ENCODE data around the gene CGB1. TPM values are rescaled to one million over a fixed set of nuclear protein-coding genes. Genes with fewer than 3 reads are reported as not detected.
"Not testable (repeated sequence)": the region's sequence is repeated elsewhere in the genome, so short reads cannot be mapped to it uniquely, and the experiment has no call there.

Gene CGB1
- total RNA-seq, 3 donors from 2014 or later: not detected

GRCh38 chr19:49065905-49066512 is 29.3 kb upstream of the CGB1 start:
- Mint-ChIP-seq H3K36me3 (ENCODE audit: insufficient read depth) (peaks cover 2% of the 10 kb centered on the region), H3K4me1 (ENCODE audit: low read depth) (no peaks in the 10 kb centered on the region), H3K27me3 (ENCODE audit: low read depth) (peaks cover 78% of the 10 kb centered on the region), H3K4me3 (no peak overlapping the region), H3K9me3 (no peaks in the 10 kb centered on the region)
- ATAC-seq: no peak
- no peak for DNase-seq

- no peak within 1 kb of the TSS for H3K4me3 Mint-ChIP-seq
- H3K9me3 Mint-ChIP-seq: no peaks in the 10 kb centered on the region
- no peaks in the 10 kb centered on the region for H3K4me1 Mint-ChIP-seq (ENCODE audit: low read depth)
- ATAC-seq: peak; percentile 41 to 42
- H3K27me3 Mint-ChIP-seq (ENCODE audit: low read depth): peaks cover 74% of the 10 kb centered on the region
- no peaks in the 10 kb centered on the region for H3K36me3 Mint-ChIP-seq (ENCODE audit: insufficient read depth)
- DNase-seq: no peak
These were observed 28.3 kb upstream of the CGB1 start, which contains the start of gene NTF4 for GRCh38 chr19:49064768-49065611. TSS of gene NTF4 (minus strand) at chr19:49064818. CDS start at chr19:49061997, 2,821 bp downstream.

GRCh38 chr19:49064029-49064629 is 27.4 kb upstream of the CGB1 start:
- no peak for ATAC-seq
- H3K27me3 Mint-ChIP-seq (ENCODE audit: low read depth): peaks cover 72% of the 10 kb centered on the region
- H3K36me3 Mint-ChIP-seq (ENCODE audit: insufficient read depth): no peaks in the 10 kb centered on the region
- DNase-seq: no peak
- H3K9me3 Mint-ChIP-seq: no peaks in the 10 kb centered on the region
- no peak overlapping the region for H3K4me3 Mint-ChIP-seq
- H3K4me1 Mint-ChIP-seq (ENCODE audit: low read depth): no peaks in the 10 kb centered on the region

GRCh38 chr19:49061445-49061844 is 24.8 kb upstream of the CGB1 start:
- DNase-seq (no peak), ATAC-seq (no peak)
- no peaks in the 10 kb centered on the region for H3K36me3 Mint-ChIP-seq (ENCODE audit: insufficient read depth)
- peaks cover 71% of the 10 kb centered on the region for H3K27me3 Mint-ChIP-seq (ENCODE audit: low read depth)
- no peaks in the 10 kb centered on the region for H3K9me3 Mint-ChIP-seq
- peaks cover 16% of the 10 kb centered on the region for H3K4me1 Mint-ChIP-seq (ENCODE audit: low read depth)
- no peak overlapping the region for H3K4me3 Mint-ChIP-seq

GRCh38 chr19:49061000-49061399 is 24.3 kb upstream of the CGB1 start:
- H3K4me1 Mint-ChIP-seq (ENCODE audit: low read depth): peaks cover 20% of the 10 kb centered on the region

GRCh38 chr19:49059053-49059452 is 22.4 kb upstream of the CGB1 start:
- ATAC-seq: no peak
- Mint-ChIP-seq H3K4me3 (no peak overlapping the region), H3K9me3 (no peaks in the 10 kb centered on the region), H3K27me3 (ENCODE audit: low read depth) (peaks cover 57% of the 10 kb centered on the region), H3K36me3 (ENCODE audit: insufficient read depth) (no peaks in the 10 kb centered on the region), H3K4me1 (ENCODE audit: low read depth) (peaks cover 22% of the 10 kb centered on the region)
- no peak for DNase-seq

More at GRCh38 chr19:49061000-49061399, 24.3 kb upstream of the CGB1 start:
- Mint-ChIP-seq H3K9me3 (no peaks in the 10 kb centered on the region), H3K36me3 (ENCODE audit: insufficient read depth) (no peaks in the 10 kb centered on the region), H3K27me3 (ENCODE audit: low read depth) (peaks cover 68% of the 10 kb centered on the region), H3K4me3 (no peak overlapping the region)
- DNase-seq (no peak), ATAC-seq (no peak)

GRCh38 chr19:49058562-49058961 is 21.9 kb upstream of the CGB1 start:
- Mint-ChIP-seq H3K9me3 (no peaks in the 10 kb centered on the region), H3K27me3 (ENCODE audit: low read depth) (peaks cover 53% of the 10 kb centered on the region), H3K4me3 (no peak overlapping the region), H3K4me1 (ENCODE audit: low read depth) (peaks cover 22% of the 10 kb centered on the region), H3K36me3 (ENCODE audit: insufficient read depth) (no peaks in the 10 kb centered on the region)
- DNase-seq: no peak
- peak in 1 of 2 donors; percentile 39 for ATAC-seq

- Mint-ChIP-seq H3K36me3 (ENCODE audit: insufficient read depth) (no peaks in the 10 kb centered on the region), H3K27me3 (ENCODE audit: low read depth) (peaks cover 45% of the 10 kb centered on the region)
These were observed 21.0 kb upstream of the CGB1 start, which contains the start of gene CGB7 for GRCh38 chr19:49057636-49058234. TSS of gene CGB7 (minus strand) at chr19:49057749. CDS start at chr19:49055375, 2,374 bp downstream.

GRCh38 chr19:49056902-49057596 is 20.4 kb upstream of the CGB1 start:
- peaks cover 45% of the 10 kb centered on the region for H3K27me3 Mint-ChIP-seq (ENCODE audit: low read depth)
- not testable (repeated sequence) for DNase-seq; H3K36me3 Mint-ChIP-seq (ENCODE audit: insufficient read depth); H3K9me3 Mint-ChIP-seq
- peak in 1 of 2 donors; percentile 6 for ATAC-seq
- H3K4me3 Mint-ChIP-seq: peak overlapping the region; percentile 77
- H3K4me1 Mint-ChIP-seq (ENCODE audit: low read depth): peaks cover 22% of the 10 kb centered on the region

More at GRCh38 chr19:49057636-49058234, 21.0 kb upstream of the CGB1 start, which contains the start of gene CGB7:
- DNase-seq: peak; percentile 33
- Mint-ChIP-seq H3K4me3 (peak within 1 kb of the TSS; percentile 77), H3K9me3 (no peaks in the 10 kb centered on the region), H3K4me1 (ENCODE audit: low read depth) (peaks cover 22% of the 10 kb centered on the region)
- ATAC-seq: peak; percentile 9 to 36

- Mint-ChIP-seq H3K27me3 (ENCODE audit: low read depth) (peaks cover 41% of the 10 kb centered on the region), H3K9me3 (no peaks in the 10 kb centered on the region), H3K4me3 (peak overlapping the region; percentile 77), H3K36me3 (ENCODE audit: insufficient read depth) (no peaks in the 10 kb centered on the region), H3K4me1 (ENCODE audit: low read depth) (peaks cover 22% of the 10 kb centered on the region)
- ATAC-seq (peak; percentile 78 to 81), DNase-seq (peak; percentile 36)
These were observed 19.6 kb upstream of the CGB1 start for GRCh38 chr19:49056101-49056901.

GRCh38 chr19:49050376-49051033 is 13.8 kb upstream of the CGB1 start:
- ATAC-seq; DNase-seq; H3K4me1 Mint-ChIP-seq (ENCODE audit: low read depth); H3K27me3 Mint-ChIP-seq (ENCODE audit: low read depth); H3K36me3 Mint-ChIP-seq (ENCODE audit: insufficient read depth); H3K9me3 Mint-ChIP-seq; H3K4me3 Mint-ChIP-seq: not testable (repeated sequence)

- H3K4me1 Mint-ChIP-seq (ENCODE audit: low read depth); DNase-seq; H3K27me3 Mint-ChIP-seq (ENCODE audit: low read depth); H3K36me3 Mint-ChIP-seq (ENCODE audit: insufficient read depth); ATAC-seq; H3K4me3 Mint-ChIP-seq; H3K9me3 Mint-ChIP-seq: not testable (repeated sequence)
These were observed 13.1 kb upstream of the CGB1 start for GRCh38 chr19:49049834-49050233.

GRCh38 chr19:49049011-49049410 is 12.3 kb upstream of the CGB1 start, which contains the start of gene CGB8:
TSS of gene CGB8 (minus strand) at chr19:49049111. CDS start at chr19:49048739, 372 bp downstream.
- not testable (repeated sequence) for H3K27me3 Mint-ChIP-seq (ENCODE audit: low read depth); H3K4me1 Mint-ChIP-seq (ENCODE audit: low read depth); H3K36me3 Mint-ChIP-seq (ENCODE audit: insufficient read depth); H3K9me3 Mint-ChIP-seq; ATAC-seq; DNase-seq; H3K4me3 Mint-ChIP-seq

Measured in activated T-cell treated with anti-CD3 and anti-CD28 coated beads, Interleukin-2, amount 50 U/mL, for 4 hours (primary cell).